Measurements from ENCODE around the gene RASSF5. TPM values are rescaled to one million over a fixed set of nuclear protein-coding genes. Genes with fewer than 3 reads are reported as not detected.

Gene RASSF5
- total RNA-seq, 1 donor from 2014 or later = 0.26 TPM

GRCh38 chr1:206583707-206584648 is 76.6 kb downstream of the RASSF5 start:
- no peak for DNase-seq (ENCODE audit: low read depth, low spot score)

GRCh38 chr1:206584683-206585082 is 77.4 kb downstream of the RASSF5 start:
- no peak for DNase-seq (ENCODE audit: low read depth, low spot score)

GRCh38 chr1:206586501-206587445 is 79.4 kb downstream of the RASSF5 start:
- DNase-seq (ENCODE audit: low read depth, low spot score) = no peak

GRCh38 chr1:206587904-206588303 is 80.6 kb downstream of the RASSF5 start:
- no peak for DNase-seq (ENCODE audit: low read depth, low spot score)

GRCh38 chr1:206588492-206588891 is 81.2 kb downstream of the RASSF5 start:
- no peak for DNase-seq (ENCODE audit: low read depth, low spot score)

GRCh38 chr1:206589206-206589605 is 81.9 kb downstream of the RASSF5 start:
- DNase-seq (ENCODE audit: low read depth, low spot score) = no peak

- DNase-seq (ENCODE audit: low read depth, low spot score) = no peak
Measured at GRCh38 chr1:206590025-206590758, 82.9 kb downstream of the RASSF5 start.

GRCh38 chr1:206591226-206591625 is 83.9 kb downstream of the RASSF5 start:
- no peak for DNase-seq (ENCODE audit: low read depth, low spot score)

GRCh38 chr1:206591696-206592095 is 84.4 kb downstream of the RASSF5 start:
- DNase-seq (ENCODE audit: low read depth, low spot score) = no peak

- no peak for DNase-seq (ENCODE audit: low read depth, low spot score)
Measured at GRCh38 chr1:206593351-206593925, 86.1 kb downstream of the RASSF5 start.

- DNase-seq (ENCODE audit: low read depth, low spot score) = no peak
Measured at GRCh38 chr1:206595581-206596318, 88.4 kb downstream of the RASSF5 start.

- DNase-seq (ENCODE audit: low read depth, low spot score) = no peak
Measured at GRCh38 chr1:206596319-206596666, 89.0 kb downstream of the RASSF5 start.

- DNase-seq (ENCODE audit: low read depth, low spot score) = no peak
Measured at GRCh38 chr1:206600527-206600926, 93.2 kb downstream of the RASSF5 start.

GRCh38 chr1:206604861-206605260 is 97.5 kb downstream of the RASSF5 start:
- no peak for DNase-seq (ENCODE audit: low read depth, low spot score)

- no peak for DNase-seq (ENCODE audit: low read depth, low spot score)
Measured at GRCh38 chr1:206606867-206607266, 99.5 kb downstream of the RASSF5 start.

GRCh38 chr1:206608108-206608698 is 100.9 kb downstream of the RASSF5 start:
- DNase-seq (ENCODE audit: low read depth, low spot score) = no peak

- peak; percentile 35 for DNase-seq (ENCODE audit: low read depth, low spot score)
Measured at GRCh38 chr1:206609229-206609991, 102.1 kb downstream of the RASSF5 start.

- DNase-seq (ENCODE audit: low read depth, low spot score) = peak; percentile 60
Measured at GRCh38 chr1:206612129-206612876, 105.0 kb downstream of the RASSF5 start, which contains the start of gene EIF2D. Gene EIF2D, minus strand, starts transcription at chr1:206612465. Its CDS starts 123 bp downstream, at chr1:206612342.

All from pulmonary artery endothelial cell (primary cell).